Measurements from ENCODE around the gene CUL3.

- peak; percentile 37; the same call in 1 of the 2 replicates for TF ChIP-seq TAF1 (IDR thresholded peaks at IDR 0.05; ENCODE audit: low read depth, low read length)
- no peak; the same call in none of the 2 replicates for TF ChIP-seq POLR2AphosphoS5 (IDR thresholded peaks at IDR 0.05; ENCODE audit: low read depth, low read length)
- peak; percentile 80 for TF ChIP-seq POLR2A (IDR thresholded peaks at IDR 0.05; ENCODE audit: low read depth, low read length)
- peak; percentile 36; the same call in 1 of the 2 replicates for TF ChIP-seq POU2F2 (IDR thresholded peaks at IDR 0.05; ENCODE audit: low read depth, low read length)
- TF ChIP-seq SPI1 (IDR thresholded peaks at IDR 0.05; ENCODE audit: low read depth, low read length) = peak; percentile 28; the same call in 1 of the 2 replicates
These were observed at the start of gene CUL3 for GRCh38 chr2:224585211-224586088.

All from GM12891 (cell line).